GM10248 (cell line): Measurements from ENCODE around the gene ALDH1L1.

Experiments
- CTCF ChIA-PET: fragments of 300-600 bp; sonication (Branson Sonifier 250); formaldehyde crosslinking; extraction: SDS; loops from one replicate; lab custom pipeline; 2021; ENCODE audit warnings: antibody characterized with exemption; lab: Yijun Ruan, JAX
- POLR2A ChIA-PET: fragments of 350-650 bp; sonication (Branson Sonifier 250); formaldehyde crosslinking; extraction: SDS; loops from one replicate; lab custom pipeline; 2020; ENCODE audit warnings: antibody characterized with exemption; lab: Yijun Ruan, JAX
- DNase-seq: peaks from one replicate; pipeline ENCODE4 v3.0.0; 2012; ENCODE audit errors: extremely low spot score
- CTCF ChIP-seq: IDR thresholded peaks from 2 replicates; pipeline ENCODE4 v1.5.1; 2012; ENCODE audit warnings: mild to moderate bottlenecking, low read depth; ENCODE audit errors: extremely low read depth, missing control alignments, control extremely low read depth

Gene ALDH1L1

GRCh38 chr3:126087552-126088175, 92.7 kb downstream of the ALDH1L1 start:
- POLR2A ChIA-PET, result no interaction called here
- CTCF ChIA-PET, result interaction anchor here (0.8 to 1.9 kb wide), 4 partner anchors 9 to 46 kb away, joined by 3 to 6 read pairs (median 4); no protein-coding TSS in a partner anchor
- no peak for DNase-seq
- TF ChIP-seq CTCF, result no peak

- TF ChIP-seq CTCF, result no peak
- no peak for DNase-seq
- ChIA-PET CTCF (interaction anchor here (1.4 kb wide), 1 partner anchor 17 kb away, joined by 3 read pairs; no protein-coding TSS in a partner anchor), POLR2A (no interaction called here)
Observed at GRCh38 chr3:126085841-126086240, 94.5 kb downstream of the ALDH1L1 start.

- ChIA-PET CTCF (no interaction called here), POLR2A (no interaction called here)
- DNase-seq, result no peak
- TF ChIP-seq CTCF, result no peak
Observed at GRCh38 chr3:126085276-126085675, 95.1 kb downstream of the ALDH1L1 start.

GRCh38 chr3:126084768-126085180, 95.6 kb downstream of the ALDH1L1 start:
- ChIA-PET POLR2A (no interaction called here), CTCF (interaction anchor here (0.7 to 1.1 kb wide), 2 partner anchors 19 kb away, joined by 3 read pairs; no protein-coding TSS in a partner anchor)

GRCh38 chr3:126083913-126084767, 96.2 kb downstream of the ALDH1L1 start, which contains the start of gene SLC41A3:
SLC41A3 (minus strand) TSS chr3:126084124; CDS start chr3:126068219, 15,905 bp downstream.
- peak; percentile 95 for DNase-seq
- peak; percentile 46 for TF ChIP-seq CTCF
- ChIA-PET CTCF (interaction anchor here (0.7 to 1.1 kb wide), 2 partner anchors 19 to 20 kb away, joined by 3 read pairs; no protein-coding TSS in a partner anchor), POLR2A (no interaction called here)

More at GRCh38 chr3:126084768-126085180, 95.6 kb downstream of the ALDH1L1 start:
- TF ChIP-seq CTCF, result no peak
- DNase-seq, result no peak

GRCh38 chr3:126083511-126083912, 96.9 kb downstream of the ALDH1L1 start:
- POLR2A ChIA-PET, result no interaction called here
- DNase-seq, result peak; percentile 68
- TF ChIP-seq CTCF, result no peak
- CTCF ChIA-PET, result interaction anchor here (1.1 kb wide), 1 partner anchor 18 kb away, joined by 3 read pairs; no protein-coding TSS in a partner anchor
